GM18505 (cell line): Measurements from ENCODE around the gene ANXA7.
"Not testable (repeated sequence)": the region's sequence is repeated elsewhere in the genome, so short reads cannot be mapped to it uniquely, and the experiment has no call there.

ENCODE experiments used
- ATAC-seq: cut with Tn5 transposase; IDR thresholded peaks from one replicate; pipeline ENCODE4 v1.9.1; 2021; ENCODE audit not compliant: unreplicated experiment
- POLR2A ChIP-seq: IDR thresholded peaks from 4 replicates; pipeline ENCODE4 v1.6.1; 2011; ENCODE audit warnings: borderline replicate concordance; ENCODE audit not compliant: insufficient read depth, insufficient read length; ENCODE audit errors: extremely low read depth

The ANXA7 gene

DNA sequence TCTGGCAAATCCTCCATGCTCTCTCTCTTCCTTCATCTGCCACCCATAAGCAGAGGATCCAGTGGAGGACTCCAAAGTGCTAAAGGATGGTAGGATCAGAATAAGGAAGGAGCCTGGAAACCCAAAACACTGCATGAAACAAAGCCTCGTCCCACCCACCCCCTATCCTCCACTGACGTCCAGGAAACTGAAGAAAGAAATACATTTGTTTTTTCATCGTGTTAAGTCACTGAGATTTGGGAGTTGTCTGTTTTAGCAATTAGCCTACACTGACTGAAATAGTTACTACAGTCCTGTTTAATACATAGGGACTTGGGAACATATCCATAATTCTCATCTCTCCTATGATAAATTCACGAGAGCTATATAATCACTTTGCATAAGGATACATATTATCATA, 14.8 kb downstream of the ANXA7 start:
- no peak for TF ChIP-seq POLR2A
- ATAC-seq, result no peak

DNA sequence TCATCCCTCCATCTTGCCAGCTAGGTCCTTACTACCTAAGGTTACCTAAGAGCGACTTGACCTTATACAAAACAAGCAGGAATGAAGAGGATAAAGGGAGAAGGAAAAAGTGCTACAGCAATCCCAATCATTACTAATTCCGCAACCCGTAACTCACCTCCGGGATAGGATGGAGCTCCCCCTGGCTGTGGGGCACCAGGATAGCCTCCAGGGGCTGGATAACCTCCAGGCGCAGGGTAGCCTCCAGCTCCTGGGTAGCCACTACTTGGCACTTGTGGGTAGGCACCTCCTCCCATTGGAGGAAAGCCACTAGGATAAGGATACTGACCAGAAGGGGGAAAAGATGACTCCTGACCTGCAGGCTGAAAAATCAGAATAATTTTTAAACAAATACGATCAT, 15.8 kb downstream of the ANXA7 start:
- no peak for TF ChIP-seq POLR2A
- ATAC-seq, result no peak

DNA sequence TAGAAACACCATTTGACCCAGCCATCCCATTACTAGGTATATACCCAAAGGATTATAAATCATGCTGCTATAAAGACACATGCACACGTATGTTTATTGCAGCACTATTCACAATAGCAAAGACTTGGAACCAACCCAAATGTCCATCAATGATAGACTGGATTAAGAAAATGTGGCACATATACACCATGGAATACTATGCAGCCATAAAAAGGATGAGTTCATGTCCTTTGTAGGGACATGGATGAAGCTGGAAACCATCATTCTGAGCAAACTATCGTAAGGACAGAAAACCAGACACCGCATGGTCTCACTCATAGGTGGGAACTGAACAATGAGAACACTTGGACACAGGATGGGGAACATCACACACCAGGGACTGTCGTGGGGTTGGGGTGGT, 19.5 kb downstream of the ANXA7 start:
- ATAC-seq, result not testable (repeated sequence)

DNA sequence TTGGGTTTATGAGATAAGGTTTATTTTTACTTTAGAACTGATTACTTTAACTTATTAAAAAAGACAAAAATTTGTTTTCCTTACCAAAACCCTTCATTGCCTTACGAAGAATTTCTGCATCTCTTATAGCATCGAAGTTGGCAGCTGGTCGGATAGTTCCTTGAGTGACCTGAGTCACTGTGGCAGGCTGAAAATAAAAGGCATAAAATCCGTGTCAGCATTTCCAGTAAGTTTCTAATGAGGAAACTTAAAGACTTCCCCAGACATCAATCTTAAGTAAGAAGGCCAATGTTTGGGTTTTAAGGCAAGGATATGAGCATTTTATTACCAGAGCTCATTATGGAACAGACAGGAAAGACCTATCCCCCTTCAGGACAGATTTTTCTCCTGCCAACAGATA, 25.6 kb downstream of the ANXA7 start:
- ATAC-seq, result no peak

DNA sequence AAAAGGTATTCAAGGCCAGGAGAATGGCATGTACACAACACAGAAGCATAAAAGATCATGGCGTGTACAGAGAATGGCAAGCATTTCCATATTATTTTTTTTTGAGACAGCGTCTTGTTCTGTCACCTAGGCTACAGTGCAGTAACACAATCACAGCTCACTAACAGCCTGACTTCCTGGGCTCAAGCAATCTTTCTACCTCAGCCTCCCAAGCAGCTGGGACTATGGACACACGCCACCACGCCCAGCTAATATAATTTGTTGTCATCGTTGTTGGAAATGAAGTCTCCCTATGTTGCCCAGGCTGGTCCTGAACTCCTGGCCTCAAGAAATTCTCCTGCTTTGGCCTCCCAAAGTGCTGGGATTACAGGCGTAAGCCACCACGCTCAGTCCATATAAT, 27.3 kb downstream of the ANXA7 start:
- no peak for TF ChIP-seq POLR2A
- no peak for ATAC-seq

More for the DNA sequence above, 25.6 kb downstream of the ANXA7 start:
- no peak for TF ChIP-seq POLR2A

DNA sequence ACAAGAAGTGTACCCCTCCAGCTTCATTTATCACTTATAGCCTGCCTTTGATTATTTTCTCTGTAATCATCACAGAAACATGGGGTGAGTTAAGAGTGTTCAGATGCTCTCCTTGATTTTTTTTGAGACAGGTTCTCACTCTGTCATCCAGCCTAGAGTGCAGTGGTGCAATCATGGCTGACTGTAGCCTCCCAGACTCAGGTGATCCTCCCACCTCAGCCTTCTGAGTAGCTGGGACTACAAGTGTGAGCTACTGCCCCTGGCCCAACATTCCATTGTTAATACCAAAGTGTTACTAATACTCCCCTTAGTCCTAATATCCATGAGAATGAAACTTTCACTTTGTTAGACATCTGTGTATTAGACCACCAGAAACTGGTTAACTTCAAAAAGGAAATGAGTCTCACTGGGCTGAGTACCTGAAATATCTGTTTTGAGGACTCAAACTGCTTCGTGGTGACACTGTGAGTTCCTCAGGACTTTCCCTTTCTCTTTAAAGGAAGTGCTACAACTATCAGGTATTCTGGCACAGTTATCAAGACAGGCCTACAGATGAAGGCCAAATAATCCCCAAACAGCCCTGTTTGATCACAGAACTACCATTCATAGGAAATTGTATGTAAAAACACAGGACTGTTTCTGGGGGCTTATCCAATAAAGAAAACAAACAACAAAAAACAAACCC, 34.7 kb downstream of the ANXA7 start:
- no peak for ATAC-seq
- peak; percentile 27 for TF ChIP-seq POLR2A

DNA sequence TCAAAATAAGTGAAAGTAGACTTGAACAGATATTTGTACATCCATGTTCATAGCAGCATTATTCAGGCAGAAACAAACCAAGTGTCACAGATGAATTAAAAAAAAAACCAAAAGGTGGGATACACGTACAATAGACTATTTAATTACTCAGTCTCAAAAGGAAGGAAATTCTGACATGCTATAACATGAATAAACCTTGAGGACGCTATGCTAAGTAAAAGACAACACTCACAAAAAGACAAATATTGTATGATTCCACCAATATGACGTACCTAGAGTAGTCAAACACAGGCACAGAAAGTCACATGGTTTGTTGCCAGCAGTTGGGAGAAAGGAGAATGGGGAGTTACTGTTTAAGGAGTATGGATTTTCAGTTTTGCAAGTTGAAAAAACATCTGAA, 37.2 kb downstream of the ANXA7 start:
- no peak for ATAC-seq
- no peak for TF ChIP-seq POLR2A

DNA sequence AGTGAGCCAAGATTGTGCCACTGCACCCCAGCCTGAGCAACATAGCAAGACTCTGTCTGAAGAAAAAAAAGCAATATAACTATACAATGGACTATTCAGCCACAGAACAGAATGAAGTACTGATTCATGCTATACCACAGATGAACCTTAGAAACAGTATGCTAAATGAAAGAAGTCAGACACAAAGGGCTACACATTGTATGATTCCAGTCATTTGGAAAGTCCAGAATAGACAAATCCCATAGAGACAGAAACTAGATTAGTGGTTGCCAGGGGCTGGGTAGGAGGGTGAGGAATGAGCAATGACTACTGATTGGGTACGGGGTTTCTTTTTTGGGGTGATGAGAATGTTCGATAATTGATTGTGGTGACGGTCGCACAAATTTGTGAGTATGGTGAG, 45.6 kb downstream of the ANXA7 start:
- TF ChIP-seq POLR2A, result no peak
- ATAC-seq, result no peak

DNA sequence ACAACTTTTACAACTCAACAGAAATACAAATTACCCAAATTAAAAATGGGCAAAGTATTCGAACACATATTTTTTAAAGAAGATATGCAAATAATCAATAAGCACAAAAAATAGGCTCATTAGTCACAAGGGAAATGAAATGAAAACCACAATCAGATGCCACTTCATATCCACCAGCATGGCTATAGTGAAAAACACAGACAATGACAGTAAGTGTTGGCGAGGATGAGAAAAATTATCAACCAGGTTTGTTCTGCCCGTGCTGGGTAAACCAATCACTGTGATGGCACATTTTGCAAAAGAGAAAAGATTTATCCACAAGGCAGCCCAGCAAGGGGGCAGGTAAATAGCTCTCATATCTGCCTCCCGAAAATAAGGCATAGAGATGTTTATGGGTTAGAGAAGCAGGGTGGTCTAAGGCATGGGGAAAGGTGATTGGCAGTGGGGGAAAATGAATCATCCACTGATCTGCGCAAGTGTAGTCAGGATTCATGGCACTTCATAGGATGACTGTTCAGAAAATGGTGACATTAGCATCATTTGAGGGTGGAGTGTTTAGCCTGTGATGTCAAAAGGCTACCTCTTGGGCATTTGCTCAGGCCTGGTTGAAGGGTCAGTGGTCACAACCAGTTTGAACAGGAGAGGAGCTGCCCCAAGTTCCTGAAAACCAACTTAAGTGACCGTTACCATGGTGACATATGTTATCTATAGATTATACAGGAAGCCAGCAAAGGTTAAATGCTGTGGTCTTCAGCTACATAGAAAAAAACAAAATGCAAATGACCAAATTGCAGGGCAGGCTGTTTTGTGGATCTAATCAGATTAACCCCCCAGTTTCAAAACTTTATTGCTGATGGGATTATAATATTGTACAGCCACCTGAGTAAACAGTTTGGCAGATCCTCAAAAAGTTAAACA, 47.2 kb downstream of the ANXA7 start:
- no peak for TF ChIP-seq POLR2A
- no peak for ATAC-seq

DNA sequence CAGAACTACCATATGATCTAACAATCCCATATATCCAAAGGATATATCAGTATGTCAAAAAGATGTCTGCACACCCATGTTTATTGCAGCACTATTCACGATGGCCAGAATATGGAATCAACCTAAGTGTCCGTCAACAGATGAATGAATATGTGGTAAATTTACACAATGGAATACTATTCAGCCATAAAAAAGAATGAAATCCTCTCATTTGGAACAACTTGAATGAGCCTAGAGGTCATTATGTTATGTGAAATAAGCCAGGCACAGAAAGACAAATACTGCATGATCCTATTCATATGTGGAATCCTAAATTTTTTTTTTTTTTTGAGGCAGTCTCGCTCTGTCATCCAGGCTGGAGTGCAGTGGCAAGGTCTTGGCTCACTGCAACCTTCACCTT, 48.9 kb downstream of the ANXA7 start:
- TF ChIP-seq POLR2A, result no peak
- no peak for ATAC-seq

DNA sequence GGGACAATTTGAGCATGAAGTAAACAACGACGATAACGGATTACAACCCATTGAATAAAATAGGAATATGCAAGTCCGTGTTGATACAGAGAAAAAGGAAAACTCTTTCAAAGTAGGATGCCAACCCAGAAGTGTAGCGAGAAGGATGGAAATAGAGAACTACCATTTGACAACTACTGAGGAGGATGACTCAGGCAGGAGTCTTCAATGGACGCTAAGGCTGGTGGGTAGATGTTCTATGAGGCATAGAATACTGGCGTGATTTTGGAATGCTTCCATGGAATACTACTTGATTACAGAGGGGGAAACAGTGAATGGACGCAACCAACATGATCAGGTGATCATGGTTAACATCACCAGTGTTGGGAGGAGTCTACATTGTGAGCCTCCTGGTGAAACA, 54.4 kb downstream of the ANXA7 start:
- no peak for ATAC-seq
- no peak for TF ChIP-seq POLR2A

DNA sequence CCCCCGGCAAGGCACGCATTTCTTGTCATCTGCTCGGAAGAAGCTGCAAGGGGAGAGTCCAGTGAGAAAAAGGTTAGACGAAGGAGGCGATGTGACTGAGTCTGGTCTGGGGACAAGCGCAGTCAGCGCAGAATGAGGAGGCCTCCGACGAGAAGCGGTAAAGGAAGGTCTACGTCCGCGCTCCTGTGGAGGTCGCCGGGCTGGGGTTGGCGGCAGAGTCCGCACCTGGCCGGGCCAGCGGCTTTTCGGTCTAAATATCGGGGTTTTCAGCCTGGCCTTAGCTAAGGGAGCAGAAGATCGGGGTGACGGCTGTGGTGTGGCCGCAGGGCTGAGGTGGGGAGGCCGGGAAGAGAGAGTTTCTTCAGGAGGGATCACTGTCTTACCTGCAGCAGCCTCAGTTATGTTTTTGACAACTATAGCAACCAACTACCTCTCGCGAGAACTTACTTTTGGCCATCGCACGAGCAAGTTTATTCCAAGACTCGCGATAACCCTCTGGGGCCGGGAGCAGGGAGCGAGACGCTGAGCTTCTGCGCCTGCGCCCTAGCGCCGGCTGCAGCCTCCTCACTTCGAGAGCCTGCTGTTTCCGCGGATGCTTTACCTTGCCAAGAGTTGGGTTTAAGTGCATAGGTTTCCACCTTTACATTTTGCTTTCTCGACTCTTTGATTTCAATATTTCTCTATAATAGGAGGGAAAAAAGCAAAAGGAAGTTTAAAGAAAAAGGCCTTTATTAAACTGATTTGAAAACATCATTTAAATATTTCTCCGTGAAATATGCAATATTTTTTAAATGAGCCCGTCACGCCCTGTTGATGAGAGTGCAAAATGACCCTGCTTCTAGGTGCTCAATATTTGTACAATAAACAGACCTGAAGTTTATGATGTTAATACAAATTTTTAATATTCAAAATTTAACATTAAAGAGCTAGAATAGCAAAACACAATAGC, 55.3 kb downstream of the ANXA7 start, which contains the start of gene CFAP70:
CFAP70 (minus strand) TSS at position 534 of the 949 bp plus-strand sequence. CDS start 4,068 bp downstream, outside the sequence.
- TF ChIP-seq POLR2A, result peak; percentile 79
- peak; percentile 81 for ATAC-seq

DNA sequence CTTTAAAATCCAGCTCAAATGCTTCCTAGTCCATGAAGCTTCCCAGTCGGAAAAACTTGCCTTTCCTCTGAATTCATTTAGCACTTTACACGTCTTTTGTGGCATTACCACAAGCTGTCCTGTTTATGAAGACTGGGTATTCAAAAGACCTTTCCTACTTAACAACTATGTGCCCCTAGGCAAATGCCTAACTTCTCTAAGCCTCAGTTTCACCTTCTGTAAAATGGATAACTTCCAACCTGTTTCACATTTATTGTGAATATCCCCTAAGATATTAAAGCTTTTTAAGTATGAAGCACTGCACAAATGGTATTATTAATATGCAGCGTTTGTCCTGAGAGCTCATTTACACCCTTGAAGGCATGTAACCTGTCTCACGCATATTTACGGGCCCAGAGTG, 56.0 kb downstream of the ANXA7 start:
- ATAC-seq, result no peak
- TF ChIP-seq POLR2A, result no peak
